Natural killer cell (primary cell): ENCODE results near the gene GALNT15. TPM values are rescaled to one million over a fixed set of nuclear protein-coding genes. Genes with fewer than 3 reads are reported as not detected.

ENCODE experiments used
- ATAC-seq, 3 donors: fragments of 150-1000 bp in 2 of 3; fragments of 200-7000 bp in 1 of 3; cut with Tn5 transposase; 1 replicate in 1 of 3; 2 replicates in 2 of 3; pipeline ENCODE4 v1.10.0; 2021; ENCODE audit warnings: mild to moderate bottlenecking in 2 of 3, moderate library complexity in 2 of 3
- DNase-seq, 2 donors: peaks; one replicate each; pipeline versions ENCODE4 v3.0.0 to v3.0.0-alpha.2; 2013 to 2021; ENCODE audit warnings: mixed read lengths in 1 of 2
- H3K27ac ChIP-seq: one replicate; pipeline ENCODE4 v1.5.1; 2013; ENCODE audit warnings: mild to moderate bottlenecking, low read length
- H3K27me3 ChIP-seq: one replicate; pipeline ENCODE4 v1.6.1; 2013; ENCODE audit warnings: low read length; ENCODE audit not compliant: control insufficient read depth, insufficient read depth
- H3K36me3 ChIP-seq: one replicate; pipeline ENCODE4 v1.6.1; 2013; ENCODE audit warnings: low read length; ENCODE audit not compliant: control insufficient read depth, insufficient read depth
- H3K4me1 ChIP-seq: one replicate; pipeline ENCODE4 v1.6.1; 2013; ENCODE audit warnings: low read length; ENCODE audit not compliant: control insufficient read depth, insufficient read depth
- H3K4me3 ChIP-seq: one replicate; pipeline ENCODE4 v1.5.1; 2013; ENCODE audit warnings: low read length
- H3K9me3 ChIP-seq: one replicate; pipeline ENCODE4 v1.6.1; 2013; ENCODE audit warnings: low read length; ENCODE audit not compliant: control insufficient read depth, insufficient read depth
- H3K27ac Mint-ChIP-seq, 2 donors: one replicate each; pipeline ENCODE4 v1.8.0; 2022; ENCODE audit warnings: mild to moderate bottlenecking in 2 of 2, mixed read lengths in 2 of 2, moderate library complexity in 1 of 2
- H3K27me3 Mint-ChIP-seq, 2 donors: one replicate each; pipeline ENCODE4 v1.8.0; 2022; ENCODE audit warnings: low read depth in 2 of 2, mixed read lengths in 2 of 2
- H3K36me3 Mint-ChIP-seq: one replicate; pipeline ENCODE4 v1.8.0; 2022; ENCODE audit warnings: mixed read lengths
- H3K4me1 Mint-ChIP-seq, 2 donors: one replicate each; pipeline ENCODE4 v1.8.0; 2022; ENCODE audit warnings: mixed read lengths in 2 of 2
- H3K4me3 Mint-ChIP-seq: one replicate; pipeline ENCODE4 v1.8.0; 2022; ENCODE audit warnings: mild to moderate bottlenecking, moderate library complexity, mixed read lengths
- H3K9me3 Mint-ChIP-seq, 2 donors: one replicate each; pipeline ENCODE4 v1.8.0; 2022; ENCODE audit warnings: mixed read lengths in 2 of 2
- CTCF ChIP-seq: fragments of 200-600 bp; IDR thresholded peaks from one replicate; pipeline ENCODE4 v1.8.0; 2022; ENCODE audit warnings: antibody characterized with exemption
- WGBS: methylation state at CpG from one replicate; pipeline ENCODE4 v1.1.7; 2013; ENCODE audit warnings: missing lambda C conversion rate; ENCODE audit not compliant: insufficient coverage; 5-methylcytosine and 5-hydroxymethylcytosine counted together
- intact Hi-C: fragments of 100-400 bp; cut with micrococcal nuclease; formaldehyde crosslinking; loops from one replicate; pipeline ENCODE4 v1.14.2; 2022
- total RNA-seq, 4 donors: library from RNA; stranded (reverse); fragments of 120-200 nt in 1 of 4; gene quantifications; one replicate each; pipeline versions ENCODE4 v1.2.3 to v1.2.4, GENCODE V29; 2013 to 2022

Gene GALNT15
- total RNA-seq, 3 donors from 2014 or later (not counting 1 experiment from before 2014, with no cell fraction given) = not detected

- intact Hi-C loops = no loop called here
- no peak overlapping the region for H3K27ac Mint-ChIP-seq
- ATAC-seq (no peak), DNase-seq (no peak)
- no peaks in the 10 kb centered on the region for H3K36me3 Mint-ChIP-seq
- no peak for TF ChIP-seq CTCF
- no peaks in the 10 kb centered on the region for H3K4me1 Mint-ChIP-seq
- H3K4me1 ChIP-seq = no peaks in the 10 kb centered on the region
- no peak overlapping the region for H3K4me3 Mint-ChIP-seq
- no peaks in the 10 kb centered on the region for H3K27me3 ChIP-seq
- H3K9me3 ChIP-seq = no peaks in the 10 kb centered on the region
- no peak overlapping the region for H3K27ac ChIP-seq
- H3K4me3 ChIP-seq = no peak overlapping the region
- H3K9me3 Mint-ChIP-seq = no peaks in the 10 kb centered on the region
- peaks cover 0 to 4% of the 10 kb centered on the region in 2 donors for H3K27me3 Mint-ChIP-seq
- H3K36me3 ChIP-seq = no peaks in the 10 kb centered on the region
- 93% methylated on average over 3 of the region's 3 CpGs for WGBS
Observed at GRCh38 chr3:16219777-16220176, 45.3 kb downstream of the GALNT15 start.

DNA sequence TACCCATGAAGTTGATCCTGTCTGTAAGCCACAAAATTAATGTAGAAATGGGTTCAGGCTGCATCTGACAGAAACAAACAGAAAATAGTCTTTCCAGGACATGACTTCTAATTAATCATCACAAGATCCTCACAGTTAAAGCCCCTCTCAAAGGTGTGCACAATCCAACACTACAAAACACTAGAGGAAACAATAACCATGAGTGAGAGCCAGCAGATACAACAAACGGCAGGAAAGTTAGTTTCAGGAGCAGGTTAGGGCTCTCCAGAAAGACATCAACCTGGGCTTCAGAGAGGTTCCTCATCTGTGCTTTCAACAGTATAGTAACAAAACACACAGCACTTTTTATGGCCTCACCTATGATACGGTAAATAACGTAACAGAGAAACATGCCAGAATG, 47.5 kb downstream of the GALNT15 start:
- H3K36me3 Mint-ChIP-seq = no peaks in the 10 kb centered on the region

GRCh38 chr3:16222547-16222946, 48.1 kb downstream of the GALNT15 start:
- Histone ChIP-seq H3K4me1 (no peaks in the 10 kb centered on the region), H3K4me3 (no peak overlapping the region), H3K36me3 (no peaks in the 10 kb centered on the region), H3K27me3 (no peaks in the 10 kb centered on the region), H3K27ac (no peak overlapping the region), H3K9me3 (no peaks in the 10 kb centered on the region)
- no peak for TF ChIP-seq CTCF
- no peak overlapping the region for H3K4me3 Mint-ChIP-seq
- no peaks in the 10 kb centered on the region for H3K9me3 Mint-ChIP-seq
- peaks cover 0 to 2% of the 10 kb centered on the region in 2 donors for H3K27me3 Mint-ChIP-seq
- H3K36me3 Mint-ChIP-seq = no peaks in the 10 kb centered on the region
- no peak overlapping the region for H3K27ac Mint-ChIP-seq
- H3K4me1 Mint-ChIP-seq = no peaks in the 10 kb centered on the region
- intact Hi-C loops = no loop called here
- WGBS = 92% methylated on average over 2 of the region's 2 CpGs
- ATAC-seq = no peak
- no peak for DNase-seq

More for the DNA sequence above, 47.5 kb downstream of the GALNT15 start:
- TF ChIP-seq CTCF = no peak
- DNase-seq (no peak), ATAC-seq (no peak)
- H3K4me1 ChIP-seq = no peaks in the 10 kb centered on the region
- Mint-ChIP-seq H3K27me3 (peaks cover 0 to 2% of the 10 kb centered on the region in 2 donors), H3K27ac (no peak overlapping the region), H3K9me3 (no peaks in the 10 kb centered on the region), H3K4me3 (no peak overlapping the region), H3K4me1 (no peaks in the 10 kb centered on the region)
- no peak overlapping the region for H3K4me3 ChIP-seq
- WGBS = 96% methylated on average over 2 of the region's 3 CpGs
- H3K27me3 ChIP-seq = no peaks in the 10 kb centered on the region
- H3K27ac ChIP-seq = no peak overlapping the region
- H3K36me3 ChIP-seq = no peaks in the 10 kb centered on the region
- intact Hi-C loops = no loop called here
- no peaks in the 10 kb centered on the region for H3K9me3 ChIP-seq

DNA sequence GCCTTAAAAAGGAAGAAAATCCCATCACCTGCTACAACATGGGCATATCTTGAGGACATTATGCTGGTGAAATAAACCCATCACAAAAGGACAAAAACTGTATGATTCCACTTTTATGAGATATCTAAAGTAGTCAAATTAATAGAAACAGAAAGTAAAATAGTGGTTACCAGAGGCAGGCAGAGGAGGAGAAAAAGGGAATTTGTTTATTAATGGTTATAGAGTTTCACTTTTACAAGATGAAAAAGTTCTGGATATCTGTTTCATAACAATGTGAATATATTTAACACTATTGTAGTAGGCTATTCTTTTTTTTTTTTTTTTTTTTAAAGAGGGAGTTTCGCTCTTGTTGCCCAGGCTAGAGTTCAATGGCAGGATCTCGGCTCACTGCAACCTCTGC, 49.8 kb downstream of the GALNT15 start:
- no peaks in the 10 kb centered on the region for H3K4me1 Mint-ChIP-seq
- no peaks in the 10 kb centered on the region for H3K27me3 ChIP-seq
- TF ChIP-seq CTCF = no peak
- no peak for DNase-seq
- intact Hi-C loops = no loop called here
- H3K4me3 Mint-ChIP-seq = no peak overlapping the region
- 91% methylated on average over 2 of the region's 2 CpGs for whole genome bisulfite sequencing
- no peaks in the 10 kb centered on the region for H3K4me1 ChIP-seq
- H3K27ac Mint-ChIP-seq = no peak overlapping the region
- no peak overlapping the region for H3K4me3 ChIP-seq
- no peak for ATAC-seq
- H3K36me3 Mint-ChIP-seq = no peaks in the 10 kb centered on the region
- no peaks in the 10 kb centered on the region for H3K9me3 Mint-ChIP-seq
- no peaks in the 10 kb centered on the region for H3K9me3 ChIP-seq
- no peak overlapping the region for H3K27ac ChIP-seq
- peaks cover 0 to 2% of the 10 kb centered on the region in 2 donors for H3K27me3 Mint-ChIP-seq
- no peaks in the 10 kb centered on the region for H3K36me3 ChIP-seq
